Measurements from ENCODE around the gene UBAC1. TPM values are rescaled to one million over a fixed set of nuclear protein-coding genes. Genes with fewer than 3 reads are reported as not detected.

UBAC1 gene
- total and polyA plus RNA-seq, 7 donors, result 71.1 to 261 (median 162) TPM

- Histone ChIP-seq H3K36me3 (ENCODE audit: insufficient read depth in 1 of 2, low read depth in 1 of 2) (peaks cover 0 to 79% of the 10 kb centered on the region in 2 donors), H3K9me3 (no peaks in the 10 kb centered on the region), H3K27ac (peak overlapping the region; percentile 71), H3K4me1 (peaks cover 39% of the 10 kb centered on the region), H3K4me3 (no peak overlapping the region), H3K27me3 (ENCODE audit: insufficient read depth in 3 of 3, low read length in 2 of 3) (no peaks in the 10 kb centered on the region)
- DNase-seq (peak in 1 of 2 donors; percentile 43), ATAC-seq (no peak)
- WGBS, 3 donors, result 85 to 89% (median 87%) methylated on average over 21 to 23 of the region's 23 CpGs
- no peak for TF ChIP-seq CTCF (IDR thresholded peaks at IDR 0.05)
- intact Hi-C loops (cut with DNase I), result no loop called here
Observed at GRCh38 chr9:135928074-135928730, 33.0 kb downstream of the UBAC1 start.

GRCh38 chr9:135927195-135928013 is 33.8 kb downstream of the UBAC1 start:
- no peak overlapping the region for H3K4me3 ChIP-seq
- TF ChIP-seq CTCF (IDR thresholded peaks at IDR 0.05), result no peak
- H3K27ac ChIP-seq, result peak overlapping the region; percentile 90
- DNase-seq, result peak in 1 of 2 donors; percentile 35
- peaks cover 31% of the 10 kb centered on the region for H3K4me1 ChIP-seq
- no peaks in the 10 kb centered on the region for H3K27me3 ChIP-seq (ENCODE audit: insufficient read depth in 3 of 3, low read length in 2 of 3)
- H3K9me3 ChIP-seq, result no peaks in the 10 kb centered on the region
- peak in 2 of 4 donors; percentile 37 to 48 for ATAC-seq
- intact Hi-C loops (cut with DNase I), result no loop called here
- peaks cover 0 to 79% of the 10 kb centered on the region in 2 donors for H3K36me3 ChIP-seq (ENCODE audit: insufficient read depth in 1 of 2, low read depth in 1 of 2)
- WGBS, 3 donors, result 74 to 88% (median 75%) methylated on average over 25 of the region's 25 CpGs

- Histone ChIP-seq H3K4me1 (peaks cover 29% of the 10 kb centered on the region), H3K27ac (peak overlapping the region; percentile 90), H3K9me3 (no peaks in the 10 kb centered on the region), H3K36me3 (ENCODE audit: insufficient read depth in 1 of 2, low read depth in 1 of 2) (peaks cover 0 to 79% of the 10 kb centered on the region in 2 donors), H3K27me3 (ENCODE audit: insufficient read depth in 3 of 3, low read length in 2 of 3) (no peaks in the 10 kb centered on the region), H3K4me3 (no peak overlapping the region)
- intact Hi-C loops (cut with DNase I), result no loop called here
- ATAC-seq (peak; percentile 90 to 97 (median 94)), DNase-seq (peak; percentile 88 to 94)
- TF ChIP-seq CTCF (IDR thresholded peaks at IDR 0.05), result no peak
- WGBS, 3 donors, result 52 to 76% (median 55%) methylated on average over 27 of the region's 27 CpGs
Observed at GRCh38 chr9:135926402-135927194, 34.6 kb downstream of the UBAC1 start.

- ATAC-seq (no peak), DNase-seq (peak in 1 of 2 donors; percentile 30)
- H3K27me3 ChIP-seq (ENCODE audit: insufficient read depth in 3 of 3, low read length in 2 of 3), result no peaks in the 10 kb centered on the region
- 92 to 94% (median 94%) methylated on average over 19 of the region's 19 CpGs for WGBS, 3 donors
- peak overlapping the region; percentile 90 for H3K27ac ChIP-seq
- H3K9me3 ChIP-seq, result no peaks in the 10 kb centered on the region
- intact Hi-C loops (cut with DNase I), result no loop called here
- no peak overlapping the region for H3K4me3 ChIP-seq
- peaks cover 27% of the 10 kb centered on the region for H3K4me1 ChIP-seq
- no peak for TF ChIP-seq CTCF (IDR thresholded peaks at IDR 0.05)
- H3K36me3 ChIP-seq (ENCODE audit: insufficient read depth in 1 of 2, low read depth in 1 of 2), result peaks cover 0 to 75% of the 10 kb centered on the region in 2 donors
Observed at GRCh38 chr9:135925496-135926133, 35.6 kb downstream of the UBAC1 start.

All from psoas muscle (tissue), 8 donors.